A673 (cell line): ENCODE data around the gene C2orf76. TPM values are rescaled to one million over a fixed set of nuclear protein-coding genes. Genes with fewer than 3 reads are reported as not detected.
A peak's percentile ranks its signal among the peaks of the same experiment; 100 is the strongest.

Source experiments
- BruUV-seq: library from RNA; stranded (reverse); fragments of 400-500 nt; replicated peaks from 2 replicates; lab custom pipeline; 2021; lab: Mats Ljungman, UMichigan
- CTCF ChIA-PET: fragments of 300-600 bp; sonication (Branson Sonifier 250); formaldehyde crosslinking; loops from one replicate; lab custom pipeline; 2022; ENCODE audit warnings: antibody characterized with exemption; lab: Charles Lee
- POLR2A ChIA-PET: fragments of 300-600 bp; sonication (Branson Sonifier 250); formaldehyde crosslinking; loops from one replicate; lab custom pipeline; 2022; ENCODE audit warnings: antibody characterized with exemption; ENCODE audit not compliant: low non-redundant PET; lab: Charles Lee
- DNase-seq: peaks from one replicate; pipeline ENCODE4 v3.0.0-alpha.2; 2015; ENCODE audit warnings: low spot score
- H3K27ac ChIP-seq: fragments of 200-600 bp; sonication (generic); 2 replicates; pipeline ENCODE4 v1.5.1; 2016; ENCODE audit warnings: mixed run types, low read depth, mild to moderate bottlenecking, mixed read lengths, antibody characterized with exemption, low read length; ENCODE audit not compliant: poor library complexity, severe bottlenecking
- H3K27me3 ChIP-seq: fragments of 200-600 bp; sonication (generic); replicated peaks from 2 replicates; pipeline ENCODE4 v1.6.1; 2017; ENCODE audit warnings: mixed run types, low read depth, mild to moderate bottlenecking, mixed read lengths, antibody characterized with exemption, low read length; ENCODE audit not compliant: insufficient read depth, poor library complexity
- H3K36me3 ChIP-seq: fragments of 200-600 bp; sonication (generic); 2 replicates; pipeline ENCODE4 v1.6.1; 2016; ENCODE audit warnings: mixed run types, mild to moderate bottlenecking, mixed read lengths, antibody characterized with exemption, low read length; ENCODE audit not compliant: insufficient read depth, poor library complexity, severe bottlenecking
- H3K4me1 ChIP-seq: fragments of 200-600 bp; sonication (generic); 2 replicates; pipeline ENCODE4 v1.6.1; 2017; ENCODE audit warnings: mixed run types, mild to moderate bottlenecking, mixed read lengths, antibody characterized with exemption, low read length; ENCODE audit not compliant: insufficient read depth, poor library complexity, severe bottlenecking
- H3K4me3 ChIP-seq: fragments of 200-600 bp; sonication (generic); 2 replicates; pipeline ENCODE4 v1.5.1; 2016; ENCODE audit warnings: low read depth, mixed run types, mild to moderate bottlenecking, mixed read lengths, low read length; ENCODE audit not compliant: poor library complexity, severe bottlenecking
- H3K9me3 ChIP-seq: fragments of 200-600 bp; sonication (generic); 2 replicates; pipeline ENCODE4 v1.6.1; 2016; ENCODE audit warnings: mixed run types, low read depth, mild to moderate bottlenecking, mixed read lengths, antibody characterized with exemption, low read length; ENCODE audit not compliant: poor library complexity, severe bottlenecking
- EZH2 ChIP-seq: fragments of 200-600 bp; sonication (generic); IDR thresholded peaks from 2 replicates; pipeline ENCODE4 v1.6.1; 2017; ENCODE audit warnings: borderline replicate concordance, low read depth, mild to moderate bottlenecking, mixed read lengths, antibody characterized with exemption, low read length; ENCODE audit not compliant: poor library complexity, severe bottlenecking
- intact Hi-C: fragments of 100-400 bp; cut with micrococcal nuclease; formaldehyde crosslinking; loops from one replicate; pipeline ENCODE4 v1.10.0; 2022; ENCODE audit not compliant: unreplicated experiment
- total RNA-seq: library from RNA; stranded (reverse); gene quantifications from 2 replicates; pipeline ENCODE4 v1.2.3, GENCODE V29; 2021
- TF ChIP-seq, protein P1 (sequence below): fragments of 300-800, 200-600 bp; sonication (generic); conservative IDR thresholded peaks from 2 replicates; pipeline ENCODE4 v1.5.1; 2017; ENCODE audit warnings: low read depth, mild to moderate bottlenecking, antibody characterized with exemption, low read length, moderate library complexity, mixed read lengths

C2orf76 gene
- total RNA-seq, 1 experiment from 2014 or later = 13.4 TPM

DNA sequence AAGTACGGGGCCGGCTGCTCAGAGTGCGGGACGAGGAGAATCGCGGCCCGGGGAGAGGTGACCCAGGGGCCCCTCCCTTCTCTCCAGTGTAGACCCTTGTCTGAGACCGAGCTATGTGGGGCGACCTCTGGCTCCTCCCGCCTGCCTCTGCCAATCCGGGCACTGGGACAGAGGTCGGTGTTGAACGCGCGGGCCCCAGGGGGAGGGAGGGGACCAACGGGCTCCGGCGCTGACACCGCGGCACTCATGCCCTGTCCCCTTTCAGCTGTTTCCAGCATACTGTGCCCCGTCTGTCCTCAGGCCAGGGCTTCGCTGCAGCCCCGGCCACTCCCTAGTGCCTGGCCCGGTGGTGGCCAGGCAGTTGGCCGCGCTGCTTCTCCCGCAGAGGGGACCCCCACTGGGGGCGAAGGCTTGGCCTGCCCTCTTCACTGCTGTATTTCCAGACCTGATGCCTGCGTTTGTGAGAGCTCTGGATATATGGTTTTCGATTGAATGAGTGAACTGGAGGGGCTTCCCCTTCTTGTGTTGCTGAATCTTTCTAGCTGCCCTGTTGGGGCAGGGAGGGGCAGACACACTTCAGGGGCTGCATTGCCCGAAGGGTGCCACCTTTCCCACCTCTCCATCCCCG lies 952 bp upstream of the C2orf76 start:
- intact Hi-C loops = no loop called here
- Histone ChIP-seq H3K4me1 (peaks cover 11% of the 10 kb centered on the region), H3K36me3 (peaks cover 46% of the 10 kb centered on the region), H3K27ac (peak overlapping the region; percentile 85), H3K27me3 (no peaks in the 10 kb centered on the region), H3K4me3 (peak overlapping the region; percentile 66), H3K9me3 (no peaks in the 10 kb centered on the region)
- POLR2A ChIA-PET = no interaction called here
- TF ChIP-seq, protein P1, sequence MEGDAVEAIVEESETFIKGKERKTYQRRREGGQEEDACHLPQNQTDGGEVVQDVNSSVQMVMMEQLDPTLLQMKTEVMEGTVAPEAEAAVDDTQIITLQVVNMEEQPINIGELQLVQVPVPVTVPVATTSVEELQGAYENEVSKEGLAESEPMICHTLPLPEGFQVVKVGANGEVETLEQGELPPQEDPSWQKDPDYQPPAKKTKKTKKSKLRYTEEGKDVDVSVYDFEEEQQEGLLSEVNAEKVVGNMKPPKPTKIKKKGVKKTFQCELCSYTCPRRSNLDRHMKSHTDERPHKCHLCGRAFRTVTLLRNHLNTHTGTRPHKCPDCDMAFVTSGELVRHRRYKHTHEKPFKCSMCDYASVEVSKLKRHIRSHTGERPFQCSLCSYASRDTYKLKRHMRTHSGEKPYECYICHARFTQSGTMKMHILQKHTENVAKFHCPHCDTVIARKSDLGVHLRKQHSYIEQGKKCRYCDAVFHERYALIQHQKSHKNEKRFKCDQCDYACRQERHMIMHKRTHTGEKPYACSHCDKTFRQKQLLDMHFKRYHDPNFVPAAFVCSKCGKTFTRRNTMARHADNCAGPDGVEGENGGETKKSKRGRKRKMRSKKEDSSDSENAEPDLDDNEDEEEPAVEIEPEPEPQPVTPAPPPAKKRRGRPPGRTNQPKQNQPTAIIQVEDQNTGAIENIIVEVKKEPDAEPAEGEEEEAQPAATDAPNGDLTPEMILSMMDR = no peak
- no peak for TF ChIP-seq EZH2
- DNase-seq = no peak
- BruUV-seq = no TSS peak
- CTCF ChIA-PET = interaction anchor here (1.2 kb wide), 1 partner anchor 20 kb away, joined by 3 read pairs; no protein-coding TSS in a partner anchor

DNA sequence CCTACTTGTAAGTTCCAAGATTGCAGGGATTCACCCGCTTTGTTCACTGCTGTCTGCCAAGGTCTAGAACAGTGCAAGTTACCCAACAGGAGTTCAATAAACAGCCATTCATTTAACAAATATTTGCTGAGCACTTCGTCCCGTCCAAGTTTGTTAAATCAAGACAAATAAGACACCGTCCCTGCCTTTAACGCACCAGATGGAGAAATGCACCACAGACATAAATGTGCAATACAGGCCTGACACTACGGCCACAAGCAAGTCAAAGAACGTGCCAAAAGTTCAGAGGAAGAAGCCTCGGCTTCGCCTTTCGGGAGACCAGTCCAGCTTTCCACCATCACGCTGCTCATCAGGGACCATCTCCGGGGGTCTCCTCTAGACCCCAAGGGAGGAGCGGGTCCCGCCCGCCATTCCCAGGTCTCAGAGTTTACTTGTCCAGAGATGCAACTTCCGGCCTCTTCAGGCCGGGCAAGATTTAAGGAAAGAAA lies 429 bp downstream of the C2orf76 start:
- DNase-seq = no peak
- no peaks in the 10 kb centered on the region for H3K9me3 ChIP-seq
- ChIA-PET POLR2A (interaction anchor here (0.7 to 1.3 kb wide), 2 partner anchors 69 to 146 kb away, joined by 3 read pairs; no protein-coding TSS in a partner anchor), CTCF (interaction anchor here (1.2 kb wide), 1 partner anchor 21 kb away, joined by 3 read pairs; no protein-coding TSS in a partner anchor)
- no peaks in the 10 kb centered on the region for H3K27me3 ChIP-seq
- H3K27ac ChIP-seq = peak overlapping the region; percentile 85
- intact Hi-C loops = no loop called here
- TF ChIP-seq, protein P1 = no peak
- TF ChIP-seq EZH2 = no peak
- BruUV-seq = TSS peak; percentile 85
- peak overlapping the region; percentile 66 for H3K4me3 ChIP-seq
- H3K4me1 ChIP-seq = peaks cover 11% of the 10 kb centered on the region
- H3K36me3 ChIP-seq = peaks cover 32% of the 10 kb centered on the region

DNA sequence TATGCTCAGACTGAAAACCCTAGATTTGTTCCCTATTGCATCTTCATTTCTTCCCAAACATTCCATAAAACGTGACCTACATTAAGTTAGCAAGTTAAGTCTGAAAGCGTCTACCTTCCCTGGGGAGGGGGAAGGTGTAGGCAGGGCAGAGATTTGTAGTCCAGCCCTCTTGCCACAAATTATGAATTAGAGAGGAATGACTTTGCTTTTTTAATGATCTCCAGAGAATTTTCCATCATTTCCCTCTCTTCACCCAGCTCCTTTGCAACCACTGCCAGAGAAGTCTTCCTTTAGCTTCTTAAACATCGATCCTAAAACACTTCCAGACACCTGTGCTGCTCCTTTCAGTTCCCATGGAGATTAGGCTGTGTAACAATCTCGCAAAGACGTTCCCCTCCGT lies 1.2 kb downstream of the C2orf76 start:
- ChIA-PET CTCF (no interaction called here), POLR2A (interaction anchor here (1.3 kb wide), 1 partner anchor 145 kb away, joined by 3 read pairs; no protein-coding TSS in a partner anchor)
- H3K27ac ChIP-seq = peak overlapping the region; percentile 85
- H3K4me1 ChIP-seq = peaks cover 11% of the 10 kb centered on the region
- DNase-seq = no peak
- no peak for TF ChIP-seq EZH2
- TF ChIP-seq, protein P1 = no peak
- BruUV-seq = no TSS peak
- H3K9me3 ChIP-seq = no peaks in the 10 kb centered on the region
- H3K27me3 ChIP-seq = no peaks in the 10 kb centered on the region
- intact Hi-C loops = no loop called here
- peaks cover 25% of the 10 kb centered on the region for H3K36me3 ChIP-seq
- H3K4me3 ChIP-seq = peak overlapping the region; percentile 66
